Epithelial cell of esophagus (primary cell): Measurements from ENCODE around the gene CDH16.
"Not testable (repeated sequence)": the region's sequence is repeated elsewhere in the genome, so short reads cannot be mapped to it uniquely, and the experiment has no call there.

ENCODE experiments used
- DNase-seq: peaks from one replicate; pipeline ENCODE4 v3.0.0; 2010; ENCODE audit warnings: low read depth
- H3K4me3 ChIP-seq: 2 replicates; pipeline ENCODE4 v1.5.1; 2011; ENCODE audit warnings: mild to moderate bottlenecking, low read length, control low read depth
- CTCF ChIP-seq: IDR thresholded peaks from 2 replicates; pipeline ENCODE4 v1.5.1; 2011; ENCODE audit warnings: low read depth, mild to moderate bottlenecking, low read length, control low read depth, inconsistent platforms; ENCODE audit not compliant: insufficient read depth; ENCODE audit errors: missing control alignments

CDH16 gene

GRCh38 chr16:66939366-66939765, 20.7 kb upstream of the CDH16 start:
- DNase-seq, result no peak
- no peak for TF ChIP-seq CTCF
- H3K4me3 ChIP-seq, result no peak overlapping the region

GRCh38 chr16:66937725-66938337, 19.1 kb upstream of the CDH16 start:
- DNase-seq, result no peak
- no peak for TF ChIP-seq CTCF
- peak overlapping the region; percentile 95 for H3K4me3 ChIP-seq

GRCh38 chr16:66936889-66937554, 18.3 kb upstream of the CDH16 start:
- TF ChIP-seq CTCF, result no peak
- peak overlapping the region; percentile 95 for H3K4me3 ChIP-seq

GRCh38 chr16:66936462-66936861, 17.8 kb upstream of the CDH16 start:
- no peak for TF ChIP-seq CTCF
- no peak for DNase-seq
- H3K4me3 ChIP-seq, result peak overlapping the region; percentile 95

More at GRCh38 chr16:66936889-66937554, 18.3 kb upstream of the CDH16 start:
- DNase-seq, result no peak

GRCh38 chr16:66935314-66936011, 16.8 kb upstream of the CDH16 start, which contains the start of gene CES2:
Gene CES2, plus strand, starts transcription at chr16:66935516. Its CDS starts 120 bp downstream, at chr16:66935636.
- DNase-seq, result peak; percentile 90
- TF ChIP-seq CTCF, result no peak
- peak within 1 kb of the TSS; percentile 95 for H3K4me3 ChIP-seq

- H3K4me3 ChIP-seq, result peak overlapping the region; percentile 95
Observed at GRCh38 chr16:66934839-66935313, 16.2 kb upstream of the CDH16 start.

GRCh38 chr16:66934138-66934838, 15.6 kb upstream of the CDH16 start, which contains the start of gene CIAO2B:
Gene CIAO2B, minus strand, starts transcription at chr16:66934402. Its CDS starts 38 bp downstream, at chr16:66934364.
- TF ChIP-seq CTCF, result no peak
- DNase-seq, result peak; percentile 85
- H3K4me3 ChIP-seq, result peak within 1 kb of the TSS; percentile 95

More at GRCh38 chr16:66934839-66935313, 16.2 kb upstream of the CDH16 start:
- DNase-seq, result not testable (repeated sequence)
